ENCODE data around the gene KIAA0825.

Gene KIAA0825

DNA sequence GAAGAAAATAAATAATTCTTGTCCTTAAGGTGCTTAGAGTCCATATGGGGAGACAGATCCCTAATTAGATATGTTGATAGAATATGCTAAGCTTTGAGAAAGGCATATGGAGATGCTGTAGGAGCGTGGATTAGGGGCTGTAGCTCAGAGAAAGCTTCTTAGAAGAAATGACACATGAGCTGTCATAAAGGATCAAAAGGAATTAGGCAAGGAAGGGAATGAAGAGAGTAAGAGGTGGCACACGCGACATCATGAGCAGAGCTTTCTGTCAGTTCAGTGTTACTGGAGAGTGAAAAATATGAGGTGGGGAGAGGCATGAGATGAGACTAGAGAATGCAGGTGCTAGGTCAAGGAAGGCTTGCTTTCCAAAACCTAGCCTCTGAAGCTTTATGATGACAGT is 118.6 kb downstream of the KIAA0825 start:
- no peak for TF ChIP-seq CTCF (IDR thresholded peaks at IDR 0.05; ENCODE audit: borderline replicate concordance, control extremely low read depth, extremely low read depth, insufficient read depth, missing control alignments)
- no peak for DNase-seq (ENCODE audit: low spot score)
- in situ Hi-C loops (cut with MboI; ENCODE audit: low sequenced_read_pairs, unreplicated experiment), result no loop called here

DNA sequence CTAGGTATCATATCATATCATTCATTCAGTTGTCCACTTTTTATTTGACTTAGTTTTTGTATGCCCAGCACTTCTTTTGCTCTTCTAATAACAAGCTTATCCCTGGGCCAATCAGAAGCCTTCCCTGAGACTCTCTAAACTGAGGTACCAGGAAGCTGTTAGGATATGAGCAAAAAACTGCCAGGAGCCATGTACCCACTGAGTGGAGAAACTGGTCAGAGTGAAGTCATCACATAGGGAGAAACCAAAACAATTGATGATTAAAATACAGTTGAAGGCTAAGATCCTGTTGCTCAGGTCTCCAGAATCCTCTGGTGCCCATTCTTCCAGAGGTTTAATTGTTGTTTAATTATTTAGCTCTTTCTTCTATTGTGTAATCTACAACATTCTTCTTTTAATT is 120.2 kb downstream of the KIAA0825 start:
- TF ChIP-seq CTCF (IDR thresholded peaks at IDR 0.05; ENCODE audit: borderline replicate concordance, control extremely low read depth, extremely low read depth, insufficient read depth, missing control alignments), result no peak
- in situ Hi-C loops (cut with MboI; ENCODE audit: low sequenced_read_pairs, unreplicated experiment), result no loop called here
- DNase-seq (ENCODE audit: low spot score), result no peak

DNA sequence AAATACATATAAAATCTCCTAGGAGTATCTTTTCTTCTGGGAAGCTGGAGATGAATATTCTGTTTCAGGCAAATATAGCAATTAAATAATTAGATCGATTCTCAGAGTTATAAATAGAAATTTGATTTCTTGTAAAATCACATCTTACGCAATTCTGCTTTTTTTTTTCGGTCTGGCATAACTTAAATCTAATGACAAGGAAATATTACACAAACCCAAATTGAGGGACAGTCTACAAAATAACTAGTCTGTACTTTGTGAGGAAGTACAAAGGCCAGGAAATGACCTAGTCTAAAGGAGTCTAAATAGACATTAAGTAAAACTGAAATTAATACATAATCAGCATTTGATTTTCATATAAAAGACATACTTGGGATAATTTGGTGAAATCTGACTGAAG is 133.3 kb downstream of the KIAA0825 start:
- TF ChIP-seq CTCF (IDR thresholded peaks at IDR 0.05; ENCODE audit: borderline replicate concordance, control extremely low read depth, extremely low read depth, insufficient read depth, missing control alignments), result no peak
- in situ Hi-C loops (cut with MboI; ENCODE audit: low sequenced_read_pairs, unreplicated experiment), result no loop called here
- DNase-seq (ENCODE audit: low spot score), result no peak

GRCh38 chr5:94481059-94481458 is 137.3 kb downstream of the KIAA0825 start:
- TF ChIP-seq CTCF (IDR thresholded peaks at IDR 0.05; ENCODE audit: borderline replicate concordance, control extremely low read depth, extremely low read depth, insufficient read depth, missing control alignments), result no peak
- in situ Hi-C loops (cut with MboI; ENCODE audit: low sequenced_read_pairs, unreplicated experiment), result no loop called here
- no peak for DNase-seq (ENCODE audit: low spot score)

- no peak for DNase-seq (ENCODE audit: low spot score)
- in situ Hi-C loops (cut with MboI; ENCODE audit: low sequenced_read_pairs, unreplicated experiment), result no loop called here
- TF ChIP-seq CTCF (IDR thresholded peaks at IDR 0.05; ENCODE audit: borderline replicate concordance, control extremely low read depth, extremely low read depth, insufficient read depth, missing control alignments), result no peak
Measured at GRCh38 chr5:94480486-94480885, 137.9 kb downstream of the KIAA0825 start.

GRCh38 chr5:94473936-94474335 is 144.5 kb downstream of the KIAA0825 start:
- DNase-seq (ENCODE audit: low spot score), result no peak
- no peak for TF ChIP-seq CTCF (IDR thresholded peaks at IDR 0.05; ENCODE audit: borderline replicate concordance, control extremely low read depth, extremely low read depth, insufficient read depth, missing control alignments)
- in situ Hi-C loops (cut with MboI; ENCODE audit: low sequenced_read_pairs, unreplicated experiment), result no loop called here

DNA sequence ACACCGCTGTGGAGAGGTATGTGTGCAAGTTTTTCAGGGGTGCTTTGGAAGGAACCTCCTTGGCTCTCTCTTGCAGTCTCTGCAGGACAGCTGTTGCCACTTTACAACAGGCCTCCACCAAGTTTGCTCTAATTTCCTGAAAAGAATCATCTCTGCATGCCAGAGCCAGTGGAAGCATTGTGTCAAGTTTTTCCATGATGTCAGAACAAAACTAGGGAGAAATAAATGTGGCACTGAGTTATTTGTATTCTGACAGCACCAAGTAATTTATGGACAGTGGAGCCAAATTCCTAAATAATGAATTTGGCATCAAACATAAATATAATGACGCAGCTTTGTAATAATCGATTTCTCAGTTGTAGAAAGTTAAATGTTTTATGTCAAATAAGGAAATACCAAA is 146.9 kb downstream of the KIAA0825 start:
- DNase-seq (ENCODE audit: low spot score), result no peak
- no peak for TF ChIP-seq CTCF (IDR thresholded peaks at IDR 0.05; ENCODE audit: borderline replicate concordance, control extremely low read depth, extremely low read depth, insufficient read depth, missing control alignments)
- in situ Hi-C loops (cut with MboI; ENCODE audit: low sequenced_read_pairs, unreplicated experiment), result no loop called here
